ENCODE measurements around the gene GPRC5B.

GPRC5B gene

GRCh38 chr16:19809121-19809635 lies 75.5 kb downstream of the GPRC5B start:
- DNase-seq, result no peak

GRCh38 chr16:19808061-19808641 lies 76.5 kb downstream of the GPRC5B start:
- no peak for DNase-seq
